Caco-2 (cell line): Measurements from ENCODE around the gene CRIP1. TPM values are rescaled to one million over a fixed set of nuclear protein-coding genes. Genes with fewer than 3 reads are reported as not detected.
A peak's percentile ranks its signal among the peaks of the same experiment; 100 is the strongest.

Source experiments
- BruUV-seq: library from RNA; stranded (reverse); fragments of 400-500 nt; replicated peaks from 2 replicates; lab custom pipeline; 2021; lab: Mats Ljungman, UMichigan
- CTCF ChIA-PET: fragments of 300-600 bp; sonication (Branson Sonifier 250); formaldehyde crosslinking; loops from one replicate; lab custom pipeline; 2022; ENCODE audit warnings: antibody characterized with exemption; lab: Charles Lee
- POLR2A ChIA-PET: fragments of 300-600 bp; sonication (Branson Sonifier 250); formaldehyde crosslinking; loops from one replicate; lab custom pipeline; 2022; ENCODE audit warnings: antibody characterized with exemption; lab: Charles Lee
- DNase-seq, 2 experiments: peaks; one replicate each; pipeline versions ENCODE4 v3.0.0 to v3.0.0-alpha.2; 2020 to 2022
- H3K27me3 ChIP-seq: replicated peaks from 2 replicates; pipeline ENCODE4 v1.6.0; 2011; ENCODE audit warnings: low read length; ENCODE audit not compliant: control insufficient read depth, insufficient read depth
- H3K36me3 ChIP-seq: 2 replicates; pipeline ENCODE4 v1.5.1; 2011; ENCODE audit warnings: low read length; ENCODE audit not compliant: control insufficient read depth, insufficient read depth
- H3K4me1 ChIP-seq: fragments of 250-450 bp; sonication (Bioruptor Pico); 2 replicates; pipeline ENCODE4 v1.5.1; 2020; ENCODE audit warnings: mild to moderate bottlenecking
- H3K4me3 ChIP-seq: 2 replicates; pipeline ENCODE4 v1.5.1; 2011; ENCODE audit warnings: low read depth, mild to moderate bottlenecking, control low read depth, low read length
- H3K9me3 ChIP-seq: fragments of 250-450 bp; sonication (Bioruptor Pico); 2 replicates; pipeline ENCODE4 v1.5.1; 2020; ENCODE audit warnings: mild to moderate bottlenecking, moderate library complexity
- H3K27ac Mint-ChIP-seq: one replicate; pipeline ENCODE4 v1.8.0; 2022; ENCODE audit warnings: mixed read lengths; ENCODE audit not compliant: unreplicated experiment
- H3K27me3 Mint-ChIP-seq: one replicate; pipeline ENCODE4 v1.8.0; 2022; ENCODE audit warnings: mixed read lengths; ENCODE audit not compliant: insufficient read depth, unreplicated experiment
- H3K36me3 Mint-ChIP-seq: one replicate; pipeline ENCODE4 v1.8.0; 2022; ENCODE audit warnings: mild to moderate bottlenecking, mixed read lengths; ENCODE audit not compliant: insufficient read depth, unreplicated experiment
- H3K4me1 Mint-ChIP-seq: one replicate; pipeline ENCODE4 v1.8.0; 2022; ENCODE audit warnings: low read depth, mixed read lengths; ENCODE audit not compliant: unreplicated experiment
- H3K4me3 Mint-ChIP-seq: one replicate; pipeline ENCODE4 v1.8.0; 2022; ENCODE audit warnings: mild to moderate bottlenecking, moderate library complexity, mixed read lengths; ENCODE audit not compliant: unreplicated experiment
- H3K9me3 Mint-ChIP-seq: one replicate; pipeline ENCODE4 v1.8.0; 2022; ENCODE audit warnings: mixed read lengths; ENCODE audit not compliant: unreplicated experiment
- CTCF ChIP-seq, 2 experiments: fragments of 200-600 bp in 1 of 2; IDR thresholded peaks; 1 replicate in 1 of 2; 2 replicates in 1 of 2; pipeline versions ENCODE4 v1.5.1 to v1.8.0; 2011 to 2022; ENCODE audit warnings: antibody characterized with exemption in 1 of 2, control low read depth in 1 of 2, inconsistent platforms in 1 of 2, low read depth in 1 of 2, low read length in 1 of 2, mild to moderate bottlenecking in 1 of 2, moderate library complexity in 1 of 2; ENCODE audit not compliant: insufficient read depth in 1 of 2, severe bottlenecking in 1 of 2, unreplicated experiment in 1 of 2
- intact Hi-C: fragments of 100-400 bp; cut with micrococcal nuclease; formaldehyde crosslinking; loops from one replicate; pipeline ENCODE4 v1.10.0; 2022; ENCODE audit not compliant: unreplicated experiment
- total RNA-seq: library from RNA; stranded (reverse); gene quantifications from 2 replicates; pipeline ENCODE4 v1.2.3, GENCODE V29; 2022

The CRIP1 gene
- total RNA-seq, 1 experiment from 2014 or later: 75.1 TPM

- no peak for DNase-seq
- H3K4me3 ChIP-seq: no peak overlapping the region
- no peaks in the 10 kb centered on the region for H3K4me1 Mint-ChIP-seq
- no peaks in the 10 kb centered on the region for H3K4me1 ChIP-seq
- no peaks in the 10 kb centered on the region for H3K36me3 Mint-ChIP-seq
- H3K4me3 Mint-ChIP-seq: no peak overlapping the region
- POLR2A ChIA-PET: no interaction called here
- no TSS peak for BruUV-seq
- TF ChIP-seq CTCF (IDR thresholded peaks at IDR 0.05; ENCODE audit: insufficient read depth in 1 of 2, low read depth in 1 of 2, low read length in 1 of 2, severe bottlenecking in 1 of 2, unreplicated experiment in 1 of 2): no peak
- intact Hi-C loops: no loop called here
- no peaks in the 10 kb centered on the region for H3K27me3 ChIP-seq
- no peaks in the 10 kb centered on the region for H3K9me3 ChIP-seq
- no peaks in the 10 kb centered on the region for H3K36me3 ChIP-seq
- peaks cover 18% of the 10 kb centered on the region for H3K27me3 Mint-ChIP-seq
- H3K27ac Mint-ChIP-seq: no peak overlapping the region
- CTCF ChIA-PET: interaction anchor here (0.7 to 1.1 kb wide), 2 partner anchors 8 to 12 kb away, joined by 4 to 6 read pairs; no protein-coding TSS in a partner anchor
- peaks cover 6% of the 10 kb centered on the region for H3K9me3 Mint-ChIP-seq
Measured at GRCh38 chr14:105519946-105520698, 33.4 kb downstream of the CRIP1 start.

GRCh38 chr14:105525326-105525725 is 38.6 kb downstream of the CRIP1 start:
- H3K4me3 ChIP-seq: no peak overlapping the region
- CTCF ChIA-PET: interaction anchor here (0.6 kb wide), 1 partner anchor 199 kb away, joined by 3 read pairs; no protein-coding TSS in a partner anchor
- BruUV-seq: no TSS peak
- H3K36me3 ChIP-seq: no peaks in the 10 kb centered on the region
- Mint-ChIP-seq H3K9me3 (no peaks in the 10 kb centered on the region), H3K4me1 (no peaks in the 10 kb centered on the region), H3K27ac (no peak overlapping the region), H3K27me3 (peaks cover 11% of the 10 kb centered on the region), H3K4me3 (peak overlapping the region; percentile 57), H3K36me3 (peaks cover 5% of the 10 kb centered on the region)
- intact Hi-C loops: loop anchor here (5.0 kb wide), 1 partner anchor 33 kb away; the partner anchor contains the start of gene TEDC1
- no peaks in the 10 kb centered on the region for H3K9me3 ChIP-seq
- H3K4me1 ChIP-seq: peaks cover 12% of the 10 kb centered on the region
- no peak for DNase-seq
- no peaks in the 10 kb centered on the region for H3K27me3 ChIP-seq
- POLR2A ChIA-PET: no interaction called here
- TF ChIP-seq CTCF (IDR thresholded peaks at IDR 0.05; ENCODE audit: insufficient read depth in 1 of 2, low read depth in 1 of 2, low read length in 1 of 2, severe bottlenecking in 1 of 2, unreplicated experiment in 1 of 2): no peak

- TF ChIP-seq CTCF (IDR thresholded peaks at IDR 0.05; ENCODE audit: insufficient read depth in 1 of 2, low read depth in 1 of 2, low read length in 1 of 2, severe bottlenecking in 1 of 2, unreplicated experiment in 1 of 2): no peak
- Mint-ChIP-seq H3K27me3 (peaks cover 9% of the 10 kb centered on the region), H3K4me3 (peak within 1 kb of the TSS; percentile 62), H3K9me3 (no peaks in the 10 kb centered on the region), H3K27ac (no peak within 1 kb of the TSS), H3K36me3 (peaks cover 5% of the 10 kb centered on the region), H3K4me1 (no peaks in the 10 kb centered on the region)
- Histone ChIP-seq H3K4me3 (peak within 1 kb of the TSS; percentile 40), H3K4me1 (peaks cover 12% of the 10 kb centered on the region), H3K9me3 (no peaks in the 10 kb centered on the region), H3K36me3 (no peaks in the 10 kb centered on the region), H3K27me3 (no peaks in the 10 kb centered on the region)
- intact Hi-C loops: loop anchor here (5.0 kb wide), 1 partner anchor 34 kb away; the partner anchor contains the start of gene TEDC1
- BruUV-seq: no TSS peak
- CTCF ChIA-PET: interaction anchor here (0.6 kb wide), 1 partner anchor 200 kb away, joined by 3 read pairs; no protein-coding TSS in a partner anchor
- DNase-seq: peak in 1 of 2 experiments; percentile 35
- POLR2A ChIA-PET: no interaction called here
Measured at GRCh38 chr14:105525861-105526775, 39.4 kb downstream of the CRIP1 start, which contains the start of gene TMEM121. Gene TMEM121 (plus strand): TSS chr14:105526583. CDS start chr14:105528835, 2,252 bp downstream.
